SK-N-SH treated with all-trans-retinoic acid at 6 μM for 48 hours (cell line): ENCODE measurements around the gene LPIN1.

Experiments used
- ATAC-seq: fragments of 200-7000 bp; cut with Tn5 transposase; 3 replicates; pipeline ENCODE4 v1.9.1; 2020; ENCODE audit warnings: mild to moderate bottlenecking, moderate library complexity
- CSDC2 ChIP-seq: fragments of 250-450 bp; sonication (Bioruptor Pico); IDR thresholded peaks from 2 replicates; pipeline ENCODE4 v1.5.0; 2020; ENCODE audit warnings: mild to moderate bottlenecking, moderate library complexity
- CSRNP3 ChIP-seq: fragments of 250-450 bp; sonication (Bioruptor Pico); IDR thresholded peaks from 2 replicates; pipeline ENCODE4 v1.5.1; 2021; ENCODE audit warnings: mild to moderate bottlenecking, moderate library complexity
- ESRRG ChIP-seq: fragments of 250-450 bp; sonication (Bioruptor Pico); IDR thresholded peaks from 2 replicates; pipeline ENCODE4 v1.6.1; 2021; ENCODE audit warnings: mild to moderate bottlenecking
- GLIS3 ChIP-seq: fragments of 250-450 bp; sonication (Bioruptor Pico); IDR thresholded peaks from 2 replicates; pipeline ENCODE4 v1.5.0; 2020; ENCODE audit warnings: mild to moderate bottlenecking, moderate library complexity
- ISL1 ChIP-seq: fragments of 250-450 bp; sonication (Bioruptor Pico); IDR thresholded peaks from 2 replicates; pipeline ENCODE4 v2.1.2; 2022; ENCODE audit warnings: mild to moderate bottlenecking, moderate library complexity
- PPARA ChIP-seq: fragments of 250-450 bp; sonication (Bioruptor Pico); IDR thresholded peaks from 2 replicates; pipeline ENCODE4 v1.5.0; 2020; ENCODE audit warnings: mild to moderate bottlenecking, borderline replicate concordance
- RARB ChIP-seq: fragments of 250-450 bp; sonication (Bioruptor Pico); IDR thresholded peaks from 2 replicates; pipeline ENCODE4 v1.8.0; 2021; ENCODE audit warnings: mild to moderate bottlenecking, moderate library complexity
- SNAI2 ChIP-seq: fragments of 250-450 bp; sonication (Bioruptor Pico); IDR thresholded peaks from 2 replicates; pipeline ENCODE4 v1.5.0; 2020; ENCODE audit warnings: mild to moderate bottlenecking, moderate library complexity
- TCF4 ChIP-seq: fragments of 250-450 bp; sonication (Bioruptor Pico); IDR thresholded peaks from 2 replicates; pipeline ENCODE4 v1.8.0; 2021; ENCODE audit warnings: mild to moderate bottlenecking, moderate library complexity, borderline replicate concordance
- TOX ChIP-seq: fragments of 250-450 bp; sonication (Bioruptor Pico); IDR thresholded peaks from 2 replicates; pipeline ENCODE4 v1.8.0; 2021; ENCODE audit warnings: mild to moderate bottlenecking, moderate library complexity, borderline replicate concordance
- ZC3H10 ChIP-seq: fragments of 250-450 bp; sonication (Bioruptor Pico); IDR thresholded peaks from 2 replicates; pipeline ENCODE4 v1.5.1; 2021; ENCODE audit warnings: mild to moderate bottlenecking, moderate library complexity
- ZFP3 ChIP-seq: fragments of 250-450 bp; sonication (Bioruptor Pico); IDR thresholded peaks from 2 replicates; pipeline ENCODE4 v1.5.0; 2020; ENCODE audit warnings: mild to moderate bottlenecking, moderate library complexity
- ZNF565 ChIP-seq: fragments of 450-650 bp; formaldehyde crosslinking; conservative IDR thresholded peaks from 2 replicates; pipeline ENCODE4 v1.5.0; 2020; ENCODE audit warnings: low read depth, mild to moderate bottlenecking, moderate library complexity
- ZNF70 ChIP-seq: fragments of 450-650 bp; formaldehyde crosslinking; IDR thresholded peaks from 2 replicates; pipeline ENCODE4 v1.5.0; 2020; ENCODE audit warnings: mild to moderate bottlenecking, moderate library complexity
- ZNF8 ChIP-seq: fragments of 450-650 bp; formaldehyde crosslinking; IDR thresholded peaks from 2 replicates; pipeline ENCODE4 v1.5.0; 2020; ENCODE audit warnings: mild to moderate bottlenecking, moderate library complexity
- TF ChIP-seq, protein P1 (sequence below): fragments of 250-450 bp; sonication (Bioruptor Pico); IDR thresholded peaks from 2 replicates; pipeline ENCODE4 v1.8.0; 2020; ENCODE audit warnings: mild to moderate bottlenecking, moderate library complexity, borderline replicate concordance
- TF ChIP-seq, protein P2 (sequence below): fragments of 250-450 bp; sonication (Bioruptor Pico); IDR thresholded peaks from 2 replicates; pipeline ENCODE4 v1.8.0; 2021; ENCODE audit warnings: low read depth, mild to moderate bottlenecking, moderate library complexity, borderline replicate concordance

The LPIN1 gene

GRCh38 chr2:11718606-11719005, 27.8 kb upstream of the LPIN1 start:
- ATAC-seq, result no peak
- no peak for TF ChIP-seq ZC3H10 (CRISPR knock-in tag)
- no peak for TF ChIP-seq RARB (CRISPR knock-in tag)
- no peak for TF ChIP-seq ZNF8

- ATAC-seq, result peak; percentile 77
- no peak for TF ChIP-seq ZC3H10 (CRISPR knock-in tag)
- peak; percentile 69; the same call in 1 of the 2 replicates for TF ChIP-seq SNAI2 (CRISPR knock-in tag)
- TF ChIP-seq, protein P1, sequence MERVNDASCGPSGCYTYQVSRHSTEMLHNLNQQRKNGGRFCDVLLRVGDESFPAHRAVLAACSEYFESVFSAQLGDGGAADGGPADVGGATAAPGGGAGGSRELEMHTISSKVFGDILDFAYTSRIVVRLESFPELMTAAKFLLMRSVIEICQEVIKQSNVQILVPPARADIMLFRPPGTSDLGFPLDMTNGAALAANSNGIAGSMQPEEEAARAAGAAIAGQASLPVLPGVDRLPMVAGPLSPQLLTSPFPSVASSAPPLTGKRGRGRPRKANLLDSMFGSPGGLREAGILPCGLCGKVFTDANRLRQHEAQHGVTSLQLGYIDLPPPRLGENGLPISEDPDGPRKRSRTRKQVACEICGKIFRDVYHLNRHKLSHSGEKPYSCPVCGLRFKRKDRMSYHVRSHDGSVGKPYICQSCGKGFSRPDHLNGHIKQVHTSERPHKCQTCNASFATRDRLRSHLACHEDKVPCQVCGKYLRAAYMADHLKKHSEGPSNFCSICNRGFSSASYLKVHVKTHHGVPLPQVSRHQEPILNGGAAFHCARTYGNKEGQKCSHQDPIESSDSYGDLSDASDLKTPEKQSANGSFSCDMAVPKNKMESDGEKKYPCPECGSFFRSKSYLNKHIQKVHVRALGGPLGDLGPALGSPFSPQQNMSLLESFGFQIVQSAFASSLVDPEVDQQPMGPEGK (CRISPR knock-in tag), result no peak
- no peak for TF ChIP-seq ZNF565
- peak; percentile 67 for TF ChIP-seq ISL1 (CRISPR knock-in tag)
- TF ChIP-seq, protein P2, sequence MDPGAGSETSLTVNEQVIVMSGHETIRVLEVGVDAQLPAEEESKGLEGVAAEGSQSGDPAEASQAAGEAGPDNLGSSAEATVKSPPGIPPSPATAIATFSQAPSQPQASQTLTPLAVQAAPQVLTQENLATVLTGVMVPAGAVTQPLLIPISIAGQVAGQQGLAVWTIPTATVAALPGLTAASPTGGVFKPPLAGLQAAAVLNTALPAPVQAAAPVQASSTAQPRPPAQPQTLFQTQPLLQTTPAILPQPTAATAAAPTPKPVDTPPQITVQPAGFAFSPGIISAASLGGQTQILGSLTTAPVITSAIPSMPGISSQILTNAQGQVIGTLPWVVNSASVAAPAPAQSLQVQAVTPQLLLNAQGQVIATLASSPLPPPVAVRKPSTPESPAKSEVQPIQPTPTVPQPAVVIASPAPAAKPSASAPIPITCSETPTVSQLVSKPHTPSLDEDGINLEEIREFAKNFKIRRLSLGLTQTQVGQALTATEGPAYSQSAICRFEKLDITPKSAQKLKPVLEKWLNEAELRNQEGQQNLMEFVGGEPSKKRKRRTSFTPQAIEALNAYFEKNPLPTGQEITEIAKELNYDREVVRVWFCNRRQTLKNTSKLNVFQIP, result no peak
- peak; percentile 39; the same call in 1 of the 2 replicates for TF ChIP-seq TCF4 (CRISPR knock-in tag)
- TF ChIP-seq, all 23 proteins: peak for 3
These were observed 27.0 kb upstream of the LPIN1 start for GRCh38 chr2:11719230-11719977.

GRCh38 chr2:11720752-11721151, 25.7 kb upstream of the LPIN1 start:
- ATAC-seq, result no peak
- no peak for TF ChIP-seq ZFP3 (CRISPR knock-in tag)
- TF ChIP-seq CSDC2 (CRISPR knock-in tag), result no peak
- TF ChIP-seq, protein P1 (CRISPR knock-in tag), result no peak
- no peak for TF ChIP-seq GLIS3
- no peak for TF ChIP-seq ZNF70 (CRISPR knock-in tag)
- TF ChIP-seq TOX (CRISPR knock-in tag), result no peak

GRCh38 chr2:11722292-11723060, 24.0 kb upstream of the LPIN1 start:
- TF ChIP-seq RARB (CRISPR knock-in tag) (no peak), ESRRG (CRISPR knock-in tag) (no peak), CSRNP3 (no peak), PPARA (CRISPR knock-in tag) (no peak)
- TF ChIP-seq, protein P1 (CRISPR knock-in tag), result no peak
- no peak for ATAC-seq
